Mesenchymal stem cell (in vitro differentiated cells and primary cell): ENCODE data around the gene DHRS1.
A peak's percentile ranks its signal among the peaks of the same experiment; 100 is the strongest.

Source experiments
- DNase-seq: peaks from one replicate; pipeline ENCODE4 v3.0.0-alpha.2; 2013
- H2AFZ ChIP-seq: one replicate; pipeline ENCODE4 v1.6.1; 2013; ENCODE audit warnings: low read depth, mild to moderate bottlenecking, control low read depth, inconsistent platforms, low read length, moderate library complexity
- H2AK5ac ChIP-seq: 2 replicates; pipeline ENCODE4 v1.6.1; 2013; ENCODE audit warnings: low read length, moderate library complexity, mild to moderate bottlenecking, inconsistent platforms; ENCODE audit not compliant: severe bottlenecking
- H2BK120ac ChIP-seq: one replicate; pipeline ENCODE4 v1.6.1; 2013; ENCODE audit warnings: low read depth, mild to moderate bottlenecking, inconsistent platforms, low read length, moderate library complexity
- H2BK12ac ChIP-seq, 2 experiments: one replicate each; pipeline ENCODE4 v1.6.1; 2013; ENCODE audit warnings: inconsistent platforms in 2 of 2, low read length in 2 of 2, mild to moderate bottlenecking in 2 of 2, moderate library complexity in 2 of 2, control low read depth in 1 of 2
- H2BK15ac ChIP-seq: one replicate; pipeline ENCODE4 v1.6.1; 2013; ENCODE audit warnings: mild to moderate bottlenecking, low read depth, inconsistent platforms; ENCODE audit not compliant: poor library complexity, severe bottlenecking
- H2BK5ac ChIP-seq: 2 replicates; pipeline ENCODE4 v1.6.1; 2013; ENCODE audit warnings: low read depth, mild to moderate bottlenecking, low read length, control low read depth, inconsistent platforms; ENCODE audit not compliant: poor library complexity, severe bottlenecking
- H3K14ac ChIP-seq, 2 experiments: one replicate each; pipeline ENCODE4 v1.6.1; 2013; ENCODE audit warnings: inconsistent platforms in 2 of 2, low read length in 2 of 2, control low read depth in 1 of 2, mild to moderate bottlenecking in 1 of 2, moderate library complexity in 1 of 2
- H3K18ac ChIP-seq, 2 experiments: one replicate each; pipeline ENCODE4 v1.6.1; 2013; ENCODE audit warnings: inconsistent platforms in 2 of 2, low read length in 2 of 2, control low read depth in 1 of 2, low read depth in 1 of 2, mild to moderate bottlenecking in 1 of 2
- H3K23ac ChIP-seq, 2 experiments: one replicate each; pipeline ENCODE4 v1.6.1; 2013; ENCODE audit warnings: inconsistent platforms in 2 of 2, low read length in 2 of 2, mild to moderate bottlenecking in 2 of 2, moderate library complexity in 2 of 2, control low read depth in 1 of 2
- H3K27ac ChIP-seq: 2 replicates; pipeline ENCODE4 v1.5.1; 2013; ENCODE audit warnings: mild to moderate bottlenecking, moderate library complexity, low read length, control low read depth, inconsistent platforms; ENCODE audit not compliant: poor library complexity, severe bottlenecking
- H3K27me3 ChIP-seq, 2 experiments: 2 replicates each; pipeline versions ENCODE4 v1.6.1 to v1.7.0; 2013; ENCODE audit warnings: low read length in 2 of 2, mild to moderate bottlenecking in 2 of 2, moderate library complexity in 2 of 2, control low read depth in 1 of 2, inconsistent platforms in 1 of 2; ENCODE audit not compliant: control insufficient read depth in 1 of 2, insufficient read depth in 1 of 2
- H3K36me3 ChIP-seq, 2 experiments: 2 replicates each; pipeline versions ENCODE4 v1.6.1 to v1.7.0; 2013; ENCODE audit warnings: low read length in 2 of 2, control low read depth in 1 of 2, inconsistent platforms in 1 of 2, low read depth in 1 of 2, mild to moderate bottlenecking in 1 of 2; ENCODE audit not compliant: insufficient read depth in 2 of 2, control insufficient read depth in 1 of 2
- H3K4ac ChIP-seq, 2 experiments: one replicate each; pipeline ENCODE4 v1.6.1; 2013; ENCODE audit warnings: inconsistent platforms in 2 of 2, low read length in 2 of 2, mild to moderate bottlenecking in 2 of 2, moderate library complexity in 2 of 2, control low read depth in 1 of 2, low read depth in 1 of 2
- H3K4me1 ChIP-seq: 2 replicates; pipeline ENCODE4 v1.6.1; 2013; ENCODE audit warnings: low read depth, low read length, control low read depth; ENCODE audit not compliant: control insufficient read depth, insufficient read depth
- H3K4me2 ChIP-seq: 2 replicates; pipeline ENCODE4 v1.6.1; 2013; ENCODE audit warnings: low read length, mild to moderate bottlenecking, inconsistent platforms; ENCODE audit not compliant: poor library complexity, severe bottlenecking
- H3K4me3 ChIP-seq, 2 experiments: 2 replicates each; pipeline versions ENCODE4 v1.5.1 to v1.7.0; 2013; ENCODE audit warnings: low read length in 2 of 2, mild to moderate bottlenecking in 2 of 2, control low read depth in 1 of 2, low read depth in 1 of 2; ENCODE audit not compliant: insufficient read depth in 1 of 2
- H3K79me1 ChIP-seq: replicated peaks from 2 replicates; pipeline ENCODE4 v1.6.1; 2013; ENCODE audit warnings: mild to moderate bottlenecking, control low read depth, low read length, inconsistent platforms; ENCODE audit not compliant: poor library complexity, severe bottlenecking
- H3K9ac ChIP-seq: 2 replicates; pipeline ENCODE4 v1.7.0; 2013; ENCODE audit warnings: mild to moderate bottlenecking, low read length, moderate library complexity
- H3K9me3 ChIP-seq: 2 replicates; pipeline ENCODE4 v1.7.0; 2013; ENCODE audit warnings: mild to moderate bottlenecking, low read length; ENCODE audit not compliant: control insufficient read depth
- H4K8ac ChIP-seq: one replicate; pipeline ENCODE4 v1.6.1; 2013; ENCODE audit warnings: inconsistent platforms, mild to moderate bottlenecking, low read length, moderate library complexity
- H4K91ac ChIP-seq: one replicate; pipeline ENCODE4 v1.6.1; 2013; ENCODE audit warnings: mild to moderate bottlenecking, low read length, inconsistent platforms
- WGBS: methylation state at CpG from one replicate; pipeline ENCODE4 v1.1.7; 2013; ENCODE audit warnings: mixed read lengths; 5-methylcytosine and 5-hydroxymethylcytosine counted together

The DHRS1 gene

DNA sequence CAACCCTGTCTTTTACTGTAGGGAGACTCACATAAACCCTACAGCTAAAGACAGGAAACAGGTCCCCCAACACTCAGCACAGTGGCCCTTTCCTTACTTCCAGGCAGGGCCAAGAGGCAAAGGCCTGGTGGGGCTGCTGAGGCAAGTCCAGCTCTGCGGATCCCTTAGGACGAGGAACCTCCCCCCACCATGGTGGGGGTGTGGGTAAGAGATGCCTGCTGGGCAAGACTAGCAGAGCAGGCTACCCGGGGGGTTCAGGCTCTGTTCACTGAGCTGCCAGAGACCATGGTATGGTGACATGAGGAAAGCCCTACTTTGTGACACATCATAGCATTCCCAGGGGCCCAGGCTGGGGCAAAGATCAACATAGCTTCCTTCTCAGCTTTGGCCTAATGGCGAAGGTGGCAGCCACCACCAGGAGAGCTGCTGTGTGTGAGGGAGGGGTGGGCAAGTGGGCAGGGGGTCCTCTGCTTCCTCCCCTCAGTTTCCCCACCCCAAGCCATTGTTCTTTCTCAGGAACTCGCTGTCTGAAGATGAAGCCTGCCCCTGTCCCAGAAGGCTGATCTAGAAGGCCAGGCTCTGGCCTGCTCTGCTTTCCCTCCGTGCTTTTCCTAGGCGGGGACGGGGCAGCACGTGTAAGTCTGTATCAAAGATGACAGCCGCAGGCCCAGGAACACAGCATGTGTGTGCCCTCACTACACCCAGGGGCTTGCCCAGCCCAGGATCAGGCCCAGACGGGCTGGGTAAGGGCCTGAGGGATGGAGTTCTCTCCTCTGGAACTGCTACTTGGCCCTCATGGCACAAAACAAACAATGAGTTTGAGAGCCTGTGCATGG is 47.1 kb downstream of the DHRS1 start:
- no peak overlapping the region for H3K4ac ChIP-seq
- no peak overlapping the region for H3K4me3 ChIP-seq

DNA sequence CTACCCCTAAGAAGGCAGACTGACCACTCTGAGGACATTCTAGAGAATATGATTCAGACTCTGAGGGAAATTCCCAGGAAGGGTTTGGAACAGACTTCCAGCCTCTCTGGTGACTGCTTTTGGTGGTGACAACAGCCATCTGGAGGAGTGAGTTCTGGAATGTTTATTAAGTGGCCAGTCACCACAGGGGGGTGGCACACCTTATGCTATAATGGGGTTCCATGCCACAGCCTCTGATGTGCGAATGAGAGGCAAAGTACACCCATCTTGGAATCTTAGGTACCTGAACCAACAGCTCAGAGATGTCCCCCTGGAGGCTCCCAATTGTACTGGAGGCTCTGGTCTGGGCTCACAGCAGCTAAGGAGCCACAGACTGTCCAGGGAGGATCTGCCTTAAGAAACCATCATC is 47.7 kb downstream of the DHRS1 start:
- H3K9me3 ChIP-seq: no peaks in the 10 kb centered on the region
- peaks cover 18 to 22% of the 10 kb centered on the region in 2 experiments for H3K36me3 ChIP-seq
- H2BK15ac ChIP-seq: no peak overlapping the region
- no peak overlapping the region for H2BK5ac ChIP-seq
- H2BK12ac ChIP-seq: no peak overlapping the region
- H2BK120ac ChIP-seq: no peak overlapping the region
- no peak overlapping the region for H3K27ac ChIP-seq
- no peak overlapping the region for H2AFZ ChIP-seq
- H3K4me2 ChIP-seq: no peak overlapping the region
- H3K23ac ChIP-seq: no peak overlapping the region
- WGBS: 73% methylated on average over 1 of the region's 1 CpG
- H4K91ac ChIP-seq: no peak overlapping the region
- no peaks in the 10 kb centered on the region for H3K79me1 ChIP-seq
- no peak overlapping the region for H4K8ac ChIP-seq
- peak; percentile 78 for DNase-seq
- H3K4ac ChIP-seq: no peak overlapping the region
- no peak overlapping the region for H3K18ac ChIP-seq
- H3K27me3 ChIP-seq: no peaks in the 10 kb centered on the region
- no peak overlapping the region for H3K14ac ChIP-seq
- no peak overlapping the region for H3K9ac ChIP-seq
- H3K4me1 ChIP-seq: peaks cover 8% of the 10 kb centered on the region
- no peak overlapping the region for H3K4me3 ChIP-seq
- no peak overlapping the region for H2AK5ac ChIP-seq

More for the DNA sequence above, 47.1 kb downstream of the DHRS1 start:
- H2BK5ac ChIP-seq: no peak overlapping the region
- H3K4me2 ChIP-seq: no peak overlapping the region
- H3K23ac ChIP-seq: no peak overlapping the region
- no peaks in the 10 kb centered on the region for H3K9me3 ChIP-seq
- DNase-seq: no peak
- H3K27me3 ChIP-seq: no peaks in the 10 kb centered on the region
- H4K91ac ChIP-seq: no peak overlapping the region
- H3K79me1 ChIP-seq: no peaks in the 10 kb centered on the region
- no peak overlapping the region for H3K9ac ChIP-seq
- H3K4me1 ChIP-seq: peaks cover 8% of the 10 kb centered on the region
- peaks cover 18 to 22% of the 10 kb centered on the region in 2 experiments for H3K36me3 ChIP-seq
- H2BK15ac ChIP-seq: no peak overlapping the region
- H2BK120ac ChIP-seq: no peak overlapping the region
- H2BK12ac ChIP-seq: no peak overlapping the region
- 87% methylated on average over 11 of the region's 11 CpGs for WGBS
- H2AFZ ChIP-seq: no peak overlapping the region
- H4K8ac ChIP-seq: peak overlapping the region; percentile 39
- H2AK5ac ChIP-seq: no peak overlapping the region
- no peak overlapping the region for H3K14ac ChIP-seq
- H3K18ac ChIP-seq: no peak overlapping the region
- H3K27ac ChIP-seq: no peak overlapping the region

- Histone ChIP-seq H3K4me1 (peaks cover 8% of the 10 kb centered on the region), H2AFZ (no peak overlapping the region), H2BK15ac (no peak overlapping the region), H4K8ac (no peak overlapping the region), H3K9me3 (no peaks in the 10 kb centered on the region), H3K27me3 (no peaks in the 10 kb centered on the region), H3K4me2 (no peak overlapping the region), H3K23ac (no peak overlapping the region), H3K9ac (no peak overlapping the region), H3K36me3 (peaks cover 13 to 20% of the 10 kb centered on the region in 2 experiments), H3K14ac (no peak overlapping the region), H2BK12ac (no peak overlapping the region), H3K79me1 (no peaks in the 10 kb centered on the region), H2BK120ac (no peak overlapping the region), H3K4me3 (no peak overlapping the region), H3K27ac (no peak overlapping the region), H3K18ac (no peak overlapping the region), H3K4ac (no peak overlapping the region), H2AK5ac (no peak overlapping the region), H4K91ac (no peak overlapping the region), H2BK5ac (no peak overlapping the region)
- 71% methylated on average over 4 of the region's 4 CpGs for WGBS
- no peak for DNase-seq
Observed at GRCh38 chr14:24250354-24250753, 49.2 kb downstream of the DHRS1 start.

DNA sequence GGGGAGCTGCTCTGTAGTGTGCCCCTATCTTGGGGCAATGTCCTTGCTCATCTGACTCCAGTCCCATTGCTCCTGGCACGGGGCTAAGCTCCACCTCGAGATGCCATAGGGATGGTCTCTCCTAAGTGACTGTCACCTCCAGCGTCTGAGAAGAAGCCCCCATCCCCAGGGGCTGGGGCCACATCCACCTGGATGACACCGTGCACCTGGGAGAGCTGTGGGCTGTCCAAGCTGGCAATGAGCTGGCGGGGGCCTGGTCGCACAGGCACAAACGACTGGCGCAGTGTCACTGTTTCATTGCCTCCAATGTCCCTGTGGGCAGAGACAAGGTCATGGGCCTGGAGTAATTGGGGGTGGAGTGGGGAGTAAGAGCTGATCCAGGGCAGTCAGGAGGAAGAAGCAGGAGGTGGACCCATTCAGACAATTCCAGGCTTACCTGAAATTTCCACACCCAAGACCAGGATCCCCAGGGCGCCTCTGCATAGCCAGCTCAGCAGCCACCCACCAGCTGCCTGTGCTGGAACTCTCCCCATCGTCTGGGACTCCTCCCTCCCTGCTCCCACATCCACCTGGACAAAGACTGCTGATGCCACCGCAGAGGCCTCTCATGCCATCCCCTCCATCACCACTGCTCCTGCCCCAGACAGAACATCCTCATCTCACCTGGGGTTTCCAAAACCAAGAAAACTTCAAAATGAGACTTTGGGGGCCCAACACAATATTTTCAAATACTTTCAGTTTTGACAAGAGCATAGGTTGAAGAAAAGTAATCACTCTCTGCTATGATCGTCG is 50.2 kb downstream of the DHRS1 start:
- Histone ChIP-seq H3K14ac (no peak overlapping the region), H3K79me1 (no peaks in the 10 kb centered on the region), H2BK5ac (no peak overlapping the region), H3K23ac (no peak overlapping the region), H3K9me3 (no peaks in the 10 kb centered on the region), H3K4me3 (no peak overlapping the region), H4K91ac (no peak overlapping the region), H3K36me3 (peaks cover 4 to 11% of the 10 kb centered on the region in 2 experiments), H3K27ac (no peak overlapping the region), H2AK5ac (no peak overlapping the region), H2BK12ac (no peak overlapping the region), H4K8ac (peak overlapping the region; percentile 48), H3K4me1 (peaks cover 8% of the 10 kb centered on the region), H2BK120ac (no peak overlapping the region), H3K4me2 (no peak overlapping the region), H3K4ac (no peak overlapping the region), H3K18ac (no peak overlapping the region), H2BK15ac (no peak overlapping the region), H2AFZ (no peak overlapping the region), H3K9ac (no peak overlapping the region), H3K27me3 (no peaks in the 10 kb centered on the region)
- DNase-seq: no peak
- WGBS: 76% methylated on average over 11 of the region's 13 CpGs
